GM10248 (cell line): ENCODE data around the gene TTLL5.
A peak's percentile ranks its signal among the peaks of the same experiment; 100 is the strongest.

ENCODE experiments used
- CTCF ChIA-PET: fragments of 300-600 bp; sonication (Branson Sonifier 250); formaldehyde crosslinking; extraction: SDS; loops from one replicate; lab custom pipeline; 2021; ENCODE audit warnings: antibody characterized with exemption; lab: Yijun Ruan, JAX
- POLR2A ChIA-PET: fragments of 350-650 bp; sonication (Branson Sonifier 250); formaldehyde crosslinking; extraction: SDS; loops from one replicate; lab custom pipeline; 2020; ENCODE audit warnings: antibody characterized with exemption; lab: Yijun Ruan, JAX
- DNase-seq: peaks from one replicate; pipeline ENCODE4 v3.0.0; 2012; ENCODE audit errors: extremely low spot score
- TF ChIP-seq, protein P1 (sequence below): IDR thresholded peaks from 2 replicates; pipeline ENCODE4 v1.5.1; 2012; ENCODE audit warnings: mild to moderate bottlenecking, low read depth; ENCODE audit errors: extremely low read depth, missing control alignments, control extremely low read depth

The TTLL5 gene

DNA sequence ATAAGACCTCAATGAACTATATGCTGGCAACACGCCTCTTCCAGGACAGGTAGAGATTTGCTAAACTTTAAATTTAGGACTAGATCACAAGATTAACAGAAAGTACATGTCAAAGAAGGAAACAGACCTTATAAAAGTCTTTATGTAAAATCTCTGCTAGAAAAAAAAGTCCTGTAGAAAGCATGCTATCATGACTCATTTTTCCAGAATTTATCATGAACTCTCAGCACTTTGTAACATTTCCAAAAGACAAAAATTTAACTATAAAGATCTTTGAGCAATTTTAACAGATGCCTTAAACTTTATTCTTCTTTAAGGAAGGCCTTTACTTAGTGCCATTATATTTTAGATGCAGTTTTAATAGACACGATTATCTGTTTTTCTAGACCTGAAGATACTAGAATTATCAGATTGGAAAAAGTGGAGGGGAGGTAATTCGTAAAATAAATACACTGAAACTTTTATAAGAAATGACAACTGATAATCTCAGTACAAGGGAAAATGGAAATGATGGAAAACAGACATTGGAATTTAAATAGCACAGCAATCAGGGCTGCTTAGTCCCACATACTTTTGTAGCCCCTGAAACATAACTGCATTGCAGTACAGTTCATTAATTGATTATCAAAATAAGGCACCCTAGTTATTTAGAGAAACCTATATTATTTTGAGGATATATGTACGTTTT lies 92.0 kb downstream of the TTLL5 start:
- ChIA-PET POLR2A (no interaction called here), CTCF (interaction anchor here (1.0 kb wide), 1 partner anchor 42 kb away, joined by 3 read pairs; no protein-coding TSS in a partner anchor)
- DNase-seq, result no peak
- TF ChIP-seq, protein P1, sequence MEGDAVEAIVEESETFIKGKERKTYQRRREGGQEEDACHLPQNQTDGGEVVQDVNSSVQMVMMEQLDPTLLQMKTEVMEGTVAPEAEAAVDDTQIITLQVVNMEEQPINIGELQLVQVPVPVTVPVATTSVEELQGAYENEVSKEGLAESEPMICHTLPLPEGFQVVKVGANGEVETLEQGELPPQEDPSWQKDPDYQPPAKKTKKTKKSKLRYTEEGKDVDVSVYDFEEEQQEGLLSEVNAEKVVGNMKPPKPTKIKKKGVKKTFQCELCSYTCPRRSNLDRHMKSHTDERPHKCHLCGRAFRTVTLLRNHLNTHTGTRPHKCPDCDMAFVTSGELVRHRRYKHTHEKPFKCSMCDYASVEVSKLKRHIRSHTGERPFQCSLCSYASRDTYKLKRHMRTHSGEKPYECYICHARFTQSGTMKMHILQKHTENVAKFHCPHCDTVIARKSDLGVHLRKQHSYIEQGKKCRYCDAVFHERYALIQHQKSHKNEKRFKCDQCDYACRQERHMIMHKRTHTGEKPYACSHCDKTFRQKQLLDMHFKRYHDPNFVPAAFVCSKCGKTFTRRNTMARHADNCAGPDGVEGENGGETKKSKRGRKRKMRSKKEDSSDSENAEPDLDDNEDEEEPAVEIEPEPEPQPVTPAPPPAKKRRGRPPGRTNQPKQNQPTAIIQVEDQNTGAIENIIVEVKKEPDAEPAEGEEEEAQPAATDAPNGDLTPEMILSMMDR, result no peak

- POLR2A ChIA-PET, result no interaction called here
- CTCF ChIA-PET, result no interaction called here
- no peak for DNase-seq
- TF ChIP-seq, protein P1, result no peak
These were observed 92.7 kb downstream of the TTLL5 start for GRCh38 chr14:75753696-75754095.

DNA sequence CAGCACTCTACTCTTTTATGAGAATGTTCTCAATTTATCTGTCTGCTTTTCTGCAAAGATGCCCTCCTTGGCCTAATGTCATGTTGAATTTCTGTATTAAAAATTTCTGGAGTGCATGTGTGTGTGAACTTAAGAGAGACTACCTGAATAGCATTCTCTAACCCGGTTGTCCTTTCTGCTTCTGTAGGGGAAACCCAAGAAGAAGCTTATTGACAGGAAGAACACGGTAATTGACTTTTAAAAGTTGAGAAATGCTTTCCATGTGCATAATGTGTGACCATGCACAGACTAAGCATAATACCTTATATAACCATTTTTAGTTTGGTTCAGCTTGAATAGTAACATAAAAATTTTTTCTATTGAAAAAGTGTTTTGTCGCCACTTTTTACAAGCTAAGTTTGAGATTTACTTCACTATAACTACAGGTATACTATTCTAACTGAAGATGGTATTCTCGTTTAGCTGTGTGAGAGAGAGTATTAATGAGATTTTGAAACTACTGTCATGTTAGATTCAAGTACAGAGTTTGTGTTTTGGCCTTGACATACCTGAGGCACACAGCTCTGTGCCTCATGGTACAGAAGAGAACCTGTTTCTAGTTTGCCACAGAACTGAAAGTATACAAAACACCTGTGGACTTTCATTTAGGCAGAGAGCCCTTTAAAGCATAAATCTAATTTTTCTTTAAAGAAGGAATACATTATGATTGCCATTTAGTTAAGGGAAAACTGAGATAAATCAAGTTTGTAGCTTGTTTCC lies 96.8 kb downstream of the TTLL5 start:
- peak; percentile 14 for DNase-seq
- CTCF ChIA-PET, result interaction anchor here (0.8 to 2.3 kb wide), 13 partner anchors 8 to 629 kb away, joined by 3 to 11 read pairs (median 3); partner anchors contain the start of gene TGFB3

DNA sequence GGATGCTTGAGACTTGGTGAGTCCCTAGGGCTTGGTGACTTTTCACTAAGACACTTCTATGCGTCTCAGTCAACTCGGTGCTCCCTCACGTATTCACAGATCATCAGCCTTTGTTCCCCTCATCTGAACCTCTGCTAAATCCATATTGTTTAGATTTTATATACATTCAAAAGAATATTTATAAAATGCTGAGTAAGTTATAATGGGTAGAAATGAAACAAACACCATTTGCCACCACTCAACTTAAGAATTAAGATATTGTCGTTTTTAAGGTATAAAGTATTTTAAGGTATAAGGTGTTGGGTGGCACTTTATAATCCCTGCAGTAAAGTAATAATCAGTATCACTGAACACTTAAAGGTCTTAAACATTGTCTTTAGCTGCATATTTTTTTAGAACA lies 103.0 kb downstream of the TTLL5 start:
- TF ChIP-seq, protein P1, result no peak
- no peak for DNase-seq
- ChIA-PET CTCF (interaction anchor here (1.3 kb wide), 1 partner anchor 14 kb away, joined by 4 read pairs; no protein-coding TSS in a partner anchor), POLR2A (no interaction called here)

More for the DNA sequence above, 96.8 kb downstream of the TTLL5 start:
- POLR2A ChIA-PET, result no interaction called here
- TF ChIP-seq, protein P1, result no peak

DNA sequence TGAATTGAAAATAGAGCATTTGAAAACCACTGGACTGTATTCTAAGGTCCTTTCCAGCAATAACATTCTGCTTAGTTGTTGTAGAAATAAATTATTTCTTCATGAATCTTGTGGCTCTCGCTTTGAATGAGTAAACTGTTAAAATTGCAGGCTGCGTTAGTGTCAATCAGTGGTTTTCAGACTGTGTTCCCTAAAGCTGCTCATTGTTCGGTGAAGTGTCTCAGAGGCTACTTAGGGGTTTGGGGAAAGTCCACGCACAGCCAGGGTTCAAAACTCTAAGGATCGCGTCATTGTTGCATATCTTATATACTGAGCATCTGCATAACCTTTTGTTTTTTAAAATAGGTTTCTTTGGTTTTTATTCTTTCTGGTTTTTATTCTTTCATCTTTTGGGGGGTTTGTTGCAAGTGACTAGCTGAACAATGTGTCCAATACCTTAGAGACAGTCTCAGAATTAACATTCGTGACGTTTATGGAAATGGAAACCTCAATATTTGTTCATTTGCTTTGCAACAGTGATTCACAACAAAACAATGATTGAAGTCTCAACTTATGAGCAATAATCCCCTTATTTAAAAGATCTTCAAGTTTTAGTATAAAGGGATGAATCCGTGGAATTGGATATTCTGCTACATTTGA lies 108.1 kb downstream of the TTLL5 start:
- DNase-seq, result peak; percentile 10
- ChIA-PET POLR2A (no interaction called here), CTCF (interaction anchor here (1.1 to 2.4 kb wide), 5 partner anchors 10 to 60 kb away, joined by 3 to 7 read pairs (median 4); no protein-coding TSS in a partner anchor)
- TF ChIP-seq, protein P1, result no peak

- no peak for DNase-seq
- CTCF ChIA-PET, result interaction anchor here (1.0 to 2.4 kb wide), 8 partner anchors 8 to 136 kb away, joined by 3 to 7 read pairs (median 4); no protein-coding TSS in a partner anchor
- TF ChIP-seq, protein P1, result no peak
- POLR2A ChIA-PET, result no interaction called here
These were observed 109.6 kb downstream of the TTLL5 start for GRCh38 chr14:75770635-75771034.
